HG02763 (cell line): ENCODE results near the gene CDK6.
"Not testable (repeated sequence)": the region's sequence is repeated elsewhere in the genome, so short reads cannot be mapped to it uniquely, and the experiment has no call there.

Source experiments
- ATAC-seq: cut with Tn5 transposase; IDR thresholded peaks from one replicate; pipeline ENCODE4 v1.9.1; 2021; ENCODE audit warnings: mild to moderate bottlenecking, moderate library complexity; ENCODE audit not compliant: unreplicated experiment

The CDK6 gene

DNA sequence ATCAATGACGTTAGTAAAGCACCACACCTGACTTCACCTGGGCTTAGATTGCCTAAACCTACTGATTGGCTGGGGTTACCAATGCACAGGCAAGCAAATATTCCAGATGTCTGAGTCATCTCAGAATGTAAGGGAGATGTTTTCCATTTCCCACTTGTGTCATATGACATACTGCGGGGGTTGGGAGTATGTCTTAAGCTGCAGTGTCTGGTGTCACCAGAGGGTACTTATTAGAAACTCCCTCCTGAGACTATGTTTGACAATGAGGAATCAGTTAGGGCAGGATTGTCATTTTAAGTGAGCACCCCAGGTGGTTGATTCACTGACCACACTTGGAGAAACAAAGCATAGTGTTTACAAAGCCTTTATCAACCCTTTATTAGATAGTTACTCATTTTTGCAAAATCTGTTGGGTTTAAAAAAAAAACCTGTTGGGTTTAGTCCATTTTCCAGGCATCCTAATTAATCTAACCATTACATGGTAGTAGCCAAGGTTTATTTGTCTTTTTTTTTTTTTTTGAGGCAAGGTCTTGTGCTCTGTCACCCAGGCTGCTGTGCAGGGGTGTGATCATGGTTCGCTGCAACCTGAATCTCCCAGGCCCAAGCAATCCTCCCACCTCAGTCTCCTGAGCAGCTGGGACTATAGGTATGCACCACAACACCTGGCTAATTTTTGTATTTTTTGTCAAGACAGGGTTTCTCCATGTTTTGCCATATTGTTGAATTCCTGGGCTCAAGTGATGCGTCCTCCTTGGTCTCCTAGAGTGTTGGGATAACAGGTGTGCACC is 72.5 kb downstream of the CDK6 start:
- ATAC-seq: no peak

DNA sequence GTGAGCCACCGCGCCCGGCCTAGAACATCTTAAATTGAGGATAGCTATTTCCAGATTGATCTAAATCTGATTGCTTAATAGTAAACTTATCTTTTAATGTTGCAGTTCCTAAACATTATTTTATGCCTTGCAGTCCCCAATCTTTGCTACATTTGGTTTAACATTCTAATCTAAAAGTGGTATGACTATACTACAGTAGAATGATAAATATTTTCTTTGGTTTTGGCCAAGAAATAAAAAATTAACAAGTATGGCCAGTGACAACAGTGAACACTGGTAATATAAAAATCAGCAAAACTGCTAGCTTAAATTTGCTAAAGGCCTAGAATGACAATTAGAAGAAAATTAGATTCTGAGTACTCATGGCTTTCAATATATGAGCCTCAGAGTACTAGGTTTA is 73.5 kb downstream of the CDK6 start:
- ATAC-seq: no peak

DNA sequence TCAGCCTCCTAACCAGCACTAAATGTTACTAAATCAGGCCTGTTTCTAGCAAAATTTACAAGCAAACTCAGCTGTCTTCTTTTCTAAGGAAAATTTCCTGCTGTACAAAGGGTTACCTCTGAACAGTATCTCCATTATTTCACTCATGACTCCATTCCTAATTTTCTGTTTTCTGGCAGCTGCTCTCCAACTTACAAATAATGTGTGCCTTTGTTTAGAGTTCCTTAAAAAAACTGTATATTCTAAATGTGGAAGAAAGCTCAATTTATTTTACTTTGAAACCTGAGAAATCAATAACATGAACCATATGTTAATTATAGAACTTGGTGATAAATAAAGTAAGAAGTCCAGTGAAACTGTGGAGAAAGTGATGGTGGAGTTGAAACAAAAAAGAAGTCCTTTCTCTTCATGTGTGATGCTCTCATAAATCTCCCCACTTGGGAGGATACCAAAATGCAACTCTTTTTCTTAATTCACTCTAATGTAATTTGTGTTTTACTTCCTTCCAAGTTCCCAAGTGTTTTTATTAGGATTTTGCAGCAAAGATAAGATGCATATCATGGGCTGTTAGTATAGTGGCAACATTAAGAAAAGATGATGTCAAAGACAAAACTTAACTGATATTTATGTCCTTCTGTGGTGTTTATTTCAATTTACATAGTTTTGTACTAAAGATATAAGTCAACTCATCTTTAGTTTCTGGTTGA is 74.8 kb downstream of the CDK6 start:
- ATAC-seq: no peak

DNA sequence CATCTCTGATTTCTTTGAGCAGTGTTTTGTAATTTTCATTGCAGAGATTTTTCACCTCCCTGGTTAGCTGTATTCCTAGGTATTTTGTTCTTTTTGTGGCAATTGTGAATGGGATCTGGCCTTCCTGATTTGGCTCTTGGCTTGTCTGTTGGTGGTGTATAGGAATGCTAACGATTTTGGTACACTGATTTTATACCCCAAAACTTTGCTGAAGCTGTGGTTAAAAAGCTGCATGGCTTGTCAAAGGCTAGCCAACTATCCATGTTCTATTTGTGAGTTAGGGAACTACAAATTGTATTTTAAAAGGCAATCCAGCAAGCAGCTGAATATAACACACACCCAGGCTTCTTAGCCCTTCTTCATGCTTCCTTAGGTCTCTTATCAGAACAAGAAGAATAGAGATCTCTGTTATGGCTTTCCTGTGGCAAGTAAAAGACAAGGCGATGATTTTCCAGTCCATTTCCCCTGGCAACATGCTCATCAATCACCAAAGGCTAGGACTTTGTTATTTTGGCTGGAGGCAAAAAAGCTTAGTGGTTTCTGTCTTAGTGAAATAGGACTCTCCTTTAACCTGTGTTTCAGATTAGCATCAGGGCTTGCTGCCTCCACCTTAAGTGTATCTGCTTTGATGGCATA is 77.5 kb downstream of the CDK6 start:
- no peak for ATAC-seq

DNA sequence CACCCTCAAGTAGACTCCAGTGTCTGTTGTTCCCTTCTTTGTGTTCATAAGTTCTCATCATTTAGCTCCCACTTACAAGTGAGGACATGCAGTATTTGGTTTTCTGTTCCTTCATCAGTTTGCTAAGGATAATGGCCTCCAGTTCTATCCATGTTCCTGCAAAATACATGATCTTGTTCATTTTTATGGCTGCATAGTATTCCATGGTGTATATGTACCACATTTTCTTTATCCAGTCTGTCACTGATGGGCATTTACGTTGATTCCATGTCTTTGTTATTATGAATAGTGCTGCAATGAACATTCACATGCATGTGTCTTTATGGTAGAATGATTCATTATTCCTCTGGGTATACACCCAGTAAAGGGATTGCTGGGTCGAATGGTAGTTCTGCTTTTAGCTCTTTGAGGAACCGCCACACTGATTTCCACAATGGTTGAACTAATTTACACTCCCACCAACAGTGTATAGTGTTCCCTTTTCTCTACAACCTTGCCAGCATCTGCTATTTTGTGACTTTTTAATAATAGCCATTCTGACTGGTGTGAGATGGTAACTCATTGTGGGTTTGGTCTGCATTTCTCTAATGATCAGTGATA is 79.0 kb downstream of the CDK6 start:
- ATAC-seq: not testable (repeated sequence)

DNA sequence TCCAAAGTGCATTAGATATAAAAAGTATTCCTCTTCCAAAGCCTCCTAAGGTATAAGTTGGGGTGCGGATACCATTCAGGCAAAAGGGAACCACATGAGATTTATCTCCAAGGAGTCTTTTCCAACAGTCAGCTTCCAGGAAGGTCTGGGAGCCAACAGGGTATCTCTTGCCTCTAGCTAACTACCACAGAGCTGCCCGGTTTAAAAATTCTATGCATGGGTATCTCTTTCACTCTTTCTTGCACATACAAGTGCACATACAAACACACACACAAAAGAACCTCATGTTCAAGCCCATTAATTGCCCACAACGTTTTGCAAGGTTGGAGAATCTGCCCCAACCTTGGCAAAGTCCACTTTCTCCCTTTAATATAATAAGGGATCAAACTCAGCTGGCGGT is 80.7 kb downstream of the CDK6 start:
- ATAC-seq: no peak

DNA sequence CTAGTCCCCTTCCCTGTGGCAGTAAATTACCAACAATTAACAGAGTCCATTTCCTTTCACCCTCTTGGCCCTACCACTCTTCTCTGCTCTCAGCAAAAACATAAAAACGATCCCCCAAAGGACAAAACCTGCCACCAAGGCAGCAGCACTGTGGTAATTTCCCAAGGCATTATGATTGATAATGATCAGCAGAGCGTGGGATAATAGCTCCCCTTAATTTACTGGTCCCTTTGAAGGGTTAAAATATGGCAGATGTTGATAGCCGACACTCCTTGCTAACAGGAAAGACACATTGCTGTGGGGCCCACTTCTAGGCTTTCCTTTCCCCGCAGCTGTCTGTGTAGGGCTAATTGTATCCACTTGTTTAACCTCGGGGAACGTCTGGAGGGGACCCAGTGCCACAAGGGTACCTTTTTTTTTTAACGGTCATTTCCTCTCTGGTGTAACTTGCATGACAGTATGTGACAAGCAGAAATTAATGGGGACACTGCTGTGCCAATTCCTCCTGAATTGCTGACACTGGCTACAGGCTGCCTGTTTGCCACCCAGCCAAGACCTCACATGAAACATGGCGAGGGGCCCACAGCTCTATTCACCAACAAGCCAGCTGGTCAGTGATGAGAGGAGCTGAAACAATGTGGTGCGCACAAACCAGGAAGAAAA is 81.3 kb downstream of the CDK6 start:
- no peak for ATAC-seq

DNA sequence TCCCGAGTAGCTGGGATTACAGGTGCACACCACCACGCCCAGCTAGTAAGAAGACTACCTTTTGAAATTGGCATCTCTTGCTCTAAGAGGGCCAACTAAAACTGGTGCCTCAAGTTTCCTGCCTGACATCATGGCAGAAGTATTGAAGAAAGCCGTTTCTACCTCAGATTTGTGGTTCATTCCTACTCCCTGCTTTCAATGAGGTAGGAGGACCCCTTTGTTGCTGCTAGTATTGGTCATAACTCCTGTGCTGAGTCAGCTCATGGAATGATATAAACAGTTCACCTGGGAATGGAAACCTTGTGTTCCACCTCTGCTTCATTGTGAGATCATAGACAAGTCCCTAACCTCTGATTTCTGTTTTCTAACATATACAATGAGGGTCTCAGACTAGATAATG is 82.8 kb downstream of the CDK6 start:
- ATAC-seq: no peak

DNA sequence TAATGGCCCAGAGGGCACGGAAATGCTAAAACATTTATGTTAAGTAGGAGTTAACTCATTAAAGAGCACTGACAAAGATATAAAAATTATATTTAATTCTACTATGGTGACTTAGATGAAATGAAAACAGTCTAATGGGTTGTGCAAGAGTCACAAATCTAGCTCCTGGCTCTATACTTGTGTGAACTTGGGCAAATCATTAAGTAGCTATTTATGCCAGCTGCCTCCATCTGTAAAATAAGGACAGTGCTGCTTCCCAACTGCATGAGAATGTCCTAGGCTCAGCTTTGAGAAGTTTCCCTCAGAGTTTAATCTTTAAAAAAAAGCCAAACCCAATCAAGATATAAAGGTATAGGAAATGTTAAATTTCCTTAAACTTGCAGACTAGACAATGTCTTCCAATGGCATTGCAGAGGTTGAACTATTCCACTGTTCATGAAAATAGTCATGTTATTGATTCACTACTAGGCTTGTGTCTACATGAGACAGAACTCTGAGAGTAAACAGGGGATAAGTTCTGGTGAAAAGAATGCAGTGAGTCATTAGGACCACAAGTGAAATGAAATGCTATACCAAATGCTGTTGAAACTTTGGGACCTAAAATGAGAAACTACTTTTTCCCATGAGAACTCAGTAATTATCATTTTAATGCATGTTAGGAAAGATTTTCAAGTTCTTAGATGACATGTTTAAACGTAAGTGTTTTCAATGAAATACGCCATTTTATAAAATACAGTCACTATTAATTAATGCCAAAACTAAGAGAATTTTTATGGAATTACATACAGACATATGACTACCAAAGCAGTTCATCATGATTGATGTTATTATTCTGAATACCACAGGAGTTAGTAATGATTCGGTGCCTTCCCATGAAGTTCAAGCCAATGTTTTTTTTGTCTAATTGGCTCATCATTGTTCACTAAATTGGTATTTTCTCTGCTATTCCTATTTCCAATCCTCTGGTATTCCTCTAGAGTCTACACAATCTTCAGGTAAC is 84.2 kb downstream of the CDK6 start:
- no peak for ATAC-seq

DNA sequence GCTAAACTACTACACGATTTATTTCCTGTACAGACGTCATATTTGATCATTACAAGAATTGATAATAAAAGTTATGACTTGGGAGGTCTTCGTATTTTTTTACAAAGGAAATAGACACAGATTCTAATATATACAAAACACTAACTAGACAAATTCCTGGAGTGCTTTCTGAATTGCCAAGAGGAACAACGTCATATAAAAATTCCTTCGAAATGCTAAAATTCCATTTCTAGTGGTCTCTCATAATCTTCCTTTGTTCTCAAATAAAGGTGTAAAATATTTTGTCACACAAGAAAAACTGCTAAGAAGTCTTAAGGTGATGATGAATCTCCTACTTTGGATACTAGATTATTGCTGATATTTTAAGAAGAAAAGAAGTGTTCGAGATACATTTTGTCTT is 85.4 kb downstream of the CDK6 start:
- no peak for ATAC-seq

DNA sequence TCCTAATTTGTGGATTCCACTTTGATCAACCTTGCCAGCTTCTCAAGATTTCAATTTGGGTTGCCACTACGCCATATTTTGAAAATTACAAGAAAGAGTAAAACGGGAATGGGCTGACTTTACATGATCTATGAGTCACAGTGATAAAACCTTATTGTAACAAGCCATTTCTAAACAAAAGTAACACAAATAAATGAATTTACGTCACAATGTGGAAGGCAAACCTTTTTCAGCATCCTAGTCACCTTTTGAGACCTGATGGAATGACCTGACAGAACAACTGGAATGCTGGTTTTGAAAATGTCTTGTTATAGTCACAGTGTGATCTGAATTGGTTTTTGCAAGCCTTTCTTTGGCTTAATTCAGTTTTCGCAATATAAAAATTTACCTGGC is 85.9 kb downstream of the CDK6 start:
- no peak for ATAC-seq

DNA sequence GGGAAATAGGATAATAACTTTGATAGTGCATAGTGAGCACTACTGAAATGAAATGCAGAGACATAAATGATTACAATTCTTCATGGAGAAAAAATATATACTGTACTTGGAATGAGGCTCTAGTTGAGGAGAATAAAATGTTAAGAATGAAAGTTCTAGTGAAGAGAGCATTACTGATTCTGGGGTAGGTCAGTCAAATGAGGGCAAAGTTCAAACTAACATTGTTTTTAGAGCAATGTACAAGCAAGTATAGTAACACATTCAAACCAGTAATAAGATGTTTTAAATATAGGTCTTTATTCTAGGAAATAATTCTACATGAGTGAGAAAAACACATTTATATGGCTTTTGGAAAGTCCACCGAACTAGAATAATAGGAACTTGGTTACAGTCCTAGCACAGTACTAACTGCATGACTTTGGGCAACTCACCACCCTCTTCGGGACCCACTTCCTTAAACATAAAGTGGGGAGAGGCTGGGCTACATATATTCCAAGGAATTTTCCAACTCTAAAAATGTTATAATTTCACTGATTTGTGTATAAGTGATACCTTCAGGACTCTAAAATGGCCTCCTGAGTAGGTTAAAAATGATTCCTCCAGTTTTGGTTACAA is 86.4 kb downstream of the CDK6 start:
- ATAC-seq: no peak

DNA sequence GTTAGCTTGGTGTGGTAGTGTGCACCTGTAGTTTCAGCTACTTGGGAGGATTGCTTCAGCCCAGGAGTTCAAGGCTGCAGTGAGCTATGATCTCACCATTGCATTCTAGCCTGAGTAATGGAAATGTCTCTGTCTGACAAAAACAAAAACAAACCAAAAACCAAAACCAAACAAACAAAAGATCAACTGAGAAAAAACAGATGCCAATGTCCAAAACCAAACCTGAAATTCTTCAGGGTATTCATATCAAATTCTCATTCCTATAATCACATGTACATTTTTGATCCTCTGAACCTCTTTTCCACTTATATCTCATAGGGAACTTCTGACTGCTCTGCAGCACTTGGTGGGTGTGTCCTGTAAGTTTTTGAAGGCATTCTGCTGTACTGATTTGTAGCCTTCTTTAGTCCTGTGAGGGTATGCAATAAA is 87.0 kb downstream of the CDK6 start:
- no peak for ATAC-seq

DNA sequence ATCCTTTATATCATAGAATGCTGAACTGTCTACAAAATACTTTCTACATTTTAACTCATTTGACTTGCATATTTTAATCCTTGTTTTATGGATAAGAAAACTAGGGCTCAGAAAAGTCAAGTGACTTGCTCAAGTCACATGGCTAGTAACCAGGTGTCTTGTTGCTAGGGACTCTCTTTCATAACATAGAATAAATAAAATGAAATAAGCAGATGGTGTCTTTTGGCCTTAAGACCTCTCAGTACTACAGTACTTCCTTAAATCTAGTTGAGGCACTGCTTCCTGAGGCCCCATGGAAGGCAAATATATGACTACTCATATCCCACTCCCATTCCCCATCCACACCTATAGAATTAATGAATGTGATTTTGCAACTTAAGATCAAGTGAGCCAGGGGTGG is 87.9 kb downstream of the CDK6 start:
- no peak for ATAC-seq

DNA sequence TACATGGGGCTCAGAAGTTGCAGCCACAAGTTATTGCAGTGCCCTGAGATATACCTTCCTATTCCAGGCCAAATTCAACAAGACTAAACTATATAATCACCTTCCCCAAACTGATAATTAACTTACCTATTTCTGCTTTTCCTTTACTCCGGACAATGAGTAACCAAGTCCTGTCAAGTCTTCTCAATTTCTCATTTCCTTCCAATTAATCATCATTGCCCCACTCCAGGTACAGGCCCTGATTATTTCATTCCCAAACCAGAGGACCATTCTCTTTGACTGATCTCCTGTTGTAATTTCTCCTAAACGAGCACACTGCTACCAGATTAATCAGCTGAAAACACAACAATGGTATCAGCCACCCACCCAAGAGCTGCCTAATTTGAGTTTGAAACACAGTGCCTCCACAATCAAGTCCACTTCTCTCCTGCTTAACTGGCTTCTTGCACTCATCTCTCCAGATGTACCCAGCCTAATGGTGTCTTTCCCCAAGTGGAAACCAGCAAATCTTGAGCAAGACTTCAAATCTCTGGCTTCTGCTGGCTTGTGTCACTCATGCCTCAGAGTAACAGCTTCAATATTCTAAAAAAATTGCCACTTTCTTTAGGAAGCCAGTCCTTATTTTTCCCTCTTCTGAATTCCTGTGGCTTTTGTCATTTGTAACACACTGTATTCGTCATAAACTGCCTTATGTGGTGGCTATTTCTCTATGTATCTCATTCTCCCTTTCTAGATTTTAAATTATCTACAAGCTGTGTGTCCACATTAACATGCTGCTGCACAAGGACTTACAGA is 89.1 kb downstream of the CDK6 start:
- no peak for ATAC-seq

DNA sequence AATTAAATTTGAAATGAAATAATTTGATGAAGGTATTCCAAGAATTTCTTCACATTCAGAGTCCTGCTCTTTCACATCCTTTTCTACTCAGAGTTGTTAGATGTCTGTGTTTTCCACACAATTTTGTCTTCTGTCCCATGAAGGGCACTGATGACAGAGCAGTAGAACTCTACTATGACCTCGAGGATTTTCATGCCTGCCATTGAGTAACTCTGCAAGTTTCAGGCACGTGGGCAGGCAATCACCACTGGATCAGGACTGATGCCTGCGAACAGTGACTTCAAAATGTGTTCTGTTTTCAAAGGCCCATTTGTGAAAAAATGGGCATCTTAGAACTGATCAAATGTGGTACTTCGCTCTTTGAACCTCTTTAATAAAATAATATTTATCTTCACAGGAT is 91.1 kb downstream of the CDK6 start:
- ATAC-seq: no peak

DNA sequence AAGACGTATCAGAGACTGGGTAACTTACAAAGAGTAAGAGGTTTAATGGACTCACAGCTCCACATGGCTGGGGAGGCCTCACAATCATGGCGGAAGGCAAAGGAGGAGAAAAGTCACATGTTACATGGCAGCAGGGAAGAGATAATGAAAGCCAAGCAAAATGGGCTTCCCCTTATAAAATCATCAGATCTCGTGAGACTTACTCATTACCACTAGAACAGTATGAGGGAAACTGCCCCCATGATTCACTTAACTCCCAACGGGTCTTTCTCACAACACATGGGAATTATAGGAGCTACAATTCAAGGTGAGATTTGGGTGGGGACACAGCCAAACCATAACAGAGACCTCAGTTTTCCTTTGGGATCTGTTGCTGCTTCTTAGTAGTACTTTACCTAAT is 92.2 kb downstream of the CDK6 start:
- not testable (repeated sequence) for ATAC-seq

DNA sequence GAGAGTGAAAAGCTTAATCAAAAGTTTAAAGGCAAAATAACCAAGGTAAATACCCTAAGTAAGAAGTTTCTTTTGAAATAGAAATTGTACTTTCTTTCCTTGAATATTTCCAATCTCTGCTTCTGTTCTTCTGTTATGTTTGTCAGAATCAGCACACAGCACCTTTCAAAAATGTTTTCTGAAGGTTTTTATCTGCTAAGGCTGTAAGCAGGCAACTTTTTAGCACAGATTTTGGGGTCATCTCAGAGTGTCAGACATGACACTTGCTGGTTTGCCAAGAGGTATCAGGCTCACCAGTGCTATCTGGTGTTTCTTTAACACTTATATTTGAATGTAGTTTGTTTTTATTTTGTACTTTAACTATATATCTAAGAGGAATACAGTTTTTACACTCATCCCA is 94.2 kb downstream of the CDK6 start:
- ATAC-seq: no peak

DNA sequence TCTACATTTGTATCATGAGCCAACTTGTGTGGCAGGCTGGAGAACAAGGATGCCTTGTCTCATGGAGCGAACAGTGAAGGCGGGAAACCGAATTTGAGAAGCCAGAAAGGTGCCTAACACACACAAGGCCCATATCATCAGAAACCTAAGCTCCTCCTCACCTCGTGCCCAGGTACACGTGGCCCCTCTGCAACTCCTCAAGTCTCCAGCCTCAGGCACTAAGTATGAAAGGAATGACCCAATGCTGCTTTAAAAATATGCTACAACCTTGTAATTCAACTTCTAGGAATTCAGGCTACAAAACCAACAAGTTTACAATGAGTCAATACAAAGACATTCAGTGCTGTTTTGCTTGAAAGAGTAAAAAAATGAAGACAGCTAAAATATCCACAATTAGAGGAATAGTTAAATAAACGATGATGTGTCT is 95.7 kb downstream of the CDK6 start:
- no peak for ATAC-seq
